Spinal cord (tissue), 10 donors: ENCODE results near the gene GLIS2. TPM values are rescaled to one million over a fixed set of nuclear protein-coding genes. Genes with fewer than 3 reads are reported as not detected.

Source experiments
- DNase-seq, 6 donors: peaks; one replicate each; pipeline versions ENCODE4 v3.0.0 to v3.0.0-alpha.2; 2013 to 2015; ENCODE audit warnings: low spot score in 6 of 6, low read depth in 4 of 6
- H3K27ac ChIP-seq: one replicate; pipeline ENCODE4 v1.5.1; 2013; ENCODE audit warnings: low read depth, low read length, control low read depth
- H3K27me3 ChIP-seq: one replicate; pipeline ENCODE4 v1.6.1; 2013; ENCODE audit warnings: low read length; ENCODE audit not compliant: control insufficient read depth, insufficient read depth
- H3K36me3 ChIP-seq: one replicate; pipeline ENCODE4 v1.6.1; 2013; ENCODE audit warnings: low read length; ENCODE audit not compliant: control insufficient read depth, insufficient read depth
- H3K4me1 ChIP-seq: one replicate; pipeline ENCODE4 v1.6.1; 2013; ENCODE audit warnings: low read length; ENCODE audit not compliant: control insufficient read depth, insufficient read depth
- H3K4me3 ChIP-seq: one replicate; pipeline ENCODE4 v1.5.1; 2013; ENCODE audit warnings: low read depth, low read length, control low read depth
- H3K9me3 ChIP-seq: one replicate; pipeline ENCODE4 v1.6.1; 2013; ENCODE audit warnings: low read length; ENCODE audit not compliant: control insufficient read depth, insufficient read depth
- WGBS: methylation state at CpG from one replicate; pipeline ENCODE4 v1.1.5; 2013; ENCODE audit warnings: missing lambda C conversion rate; ENCODE audit not compliant: insufficient coverage; 5-methylcytosine and 5-hydroxymethylcytosine counted together
- polyA plus RNA-seq, 2 donors: library from polyadenylated mRNA; unstranded; fragments of 120-200 nt; gene quantifications; one replicate each; pipeline ENCODE4 v1.2.1, GENCODE V29; 2013; ENCODE audit not compliant: insufficient read length in 2 of 2
- total RNA-seq, 2 donors: library from RNA; depleted of rRNA in 1 of 2; stranded (reverse); fragments of 120-200 nt in 1 of 2; fragments of >200 nt in 1 of 2; gene quantifications; one replicate each; pipeline versions ENCODE4 v1.2.3 to v1.2.4, GENCODE V29; 2013 to 2014
- donor health status: healthy.

The GLIS2 gene
- total and polyA plus RNA-seq, 4 donors, result 4.9 to 30.9 (median 17.5) TPM

- Histone ChIP-seq H3K4me3 (no peak overlapping the region), H3K4me1 (peaks cover 38% of the 10 kb centered on the region), H3K27ac (peak overlapping the region; percentile 8), H3K27me3 (no peaks in the 10 kb centered on the region), H3K36me3 (no peaks in the 10 kb centered on the region), H3K9me3 (no peaks in the 10 kb centered on the region)
- 85% methylated on average over 14 of the region's 14 CpGs for WGBS
- no peak for DNase-seq
Measured at GRCh38 chr16:4309102-4309832, 6.6 kb upstream of the GLIS2 start.

- no peak for DNase-seq
- Histone ChIP-seq H3K27ac (peak overlapping the region; percentile 8), H3K9me3 (no peaks in the 10 kb centered on the region), H3K4me1 (peaks cover 40% of the 10 kb centered on the region), H3K4me3 (no peak overlapping the region), H3K27me3 (no peaks in the 10 kb centered on the region), H3K36me3 (no peaks in the 10 kb centered on the region)
- 20% methylated on average over 11 of the region's 11 CpGs for whole genome bisulfite sequencing
Measured at GRCh38 chr16:4309833-4310266, 6.0 kb upstream of the GLIS2 start.

GRCh38 chr16:4313563-4314531, 2.0 kb upstream of the GLIS2 start:
- Histone ChIP-seq H3K4me1 (peaks cover 45% of the 10 kb centered on the region), H3K36me3 (peaks cover 7% of the 10 kb centered on the region), H3K27me3 (no peaks in the 10 kb centered on the region), H3K4me3 (peak overlapping the region; percentile 61), H3K27ac (no peak overlapping the region), H3K9me3 (no peaks in the 10 kb centered on the region)
- DNase-seq, result no peak
- WGBS, result 14% methylated on average over 32 of the region's 43 CpGs

- Histone ChIP-seq H3K27me3 (no peaks in the 10 kb centered on the region), H3K27ac (peak overlapping the region; percentile 90), H3K9me3 (no peaks in the 10 kb centered on the region), H3K36me3 (peaks cover 12% of the 10 kb centered on the region), H3K4me3 (peak overlapping the region; percentile 61), H3K4me1 (peaks cover 54% of the 10 kb centered on the region)
- peak in 2 of 6 donors; percentile 77 to 85 for DNase-seq
- WGBS, result 2% methylated on average over 33 of the region's 33 CpGs
Measured at GRCh38 chr16:4314532-4315185, 1.2 kb upstream of the GLIS2 start.

- peak overlapping the region; percentile 63 for H3K4me3 ChIP-seq
- WGBS, result under 1% methylated on average over 83 of the region's 93 CpGs
- H3K27ac ChIP-seq, result peak overlapping the region; percentile 79
- no peaks in the 10 kb centered on the region for H3K9me3 ChIP-seq
- DNase-seq, result peak in 1 of 6 donors; percentile 58
- peaks cover 25% of the 10 kb centered on the region for H3K36me3 ChIP-seq
- H3K4me1 ChIP-seq, result peaks cover 64% of the 10 kb centered on the region
- H3K27me3 ChIP-seq, result no peaks in the 10 kb centered on the region
Measured at GRCh38 chr16:4316108-4316863, 419 bp downstream of the GLIS2 start.

- no peaks in the 10 kb centered on the region for H3K9me3 ChIP-seq
- H3K4me1 ChIP-seq, result peaks cover 71% of the 10 kb centered on the region
- H3K36me3 ChIP-seq, result peaks cover 31% of the 10 kb centered on the region
- WGBS, result 7% methylated on average over 20 of the region's 20 CpGs
- DNase-seq, result peak in 2 of 6 donors; percentile 28 to 78
- no peaks in the 10 kb centered on the region for H3K27me3 ChIP-seq
- H3K4me3 ChIP-seq, result peak overlapping the region; percentile 63
- peak overlapping the region; percentile 79 for H3K27ac ChIP-seq
Measured at GRCh38 chr16:4316864-4317531, 1.1 kb downstream of the GLIS2 start.

DNA sequence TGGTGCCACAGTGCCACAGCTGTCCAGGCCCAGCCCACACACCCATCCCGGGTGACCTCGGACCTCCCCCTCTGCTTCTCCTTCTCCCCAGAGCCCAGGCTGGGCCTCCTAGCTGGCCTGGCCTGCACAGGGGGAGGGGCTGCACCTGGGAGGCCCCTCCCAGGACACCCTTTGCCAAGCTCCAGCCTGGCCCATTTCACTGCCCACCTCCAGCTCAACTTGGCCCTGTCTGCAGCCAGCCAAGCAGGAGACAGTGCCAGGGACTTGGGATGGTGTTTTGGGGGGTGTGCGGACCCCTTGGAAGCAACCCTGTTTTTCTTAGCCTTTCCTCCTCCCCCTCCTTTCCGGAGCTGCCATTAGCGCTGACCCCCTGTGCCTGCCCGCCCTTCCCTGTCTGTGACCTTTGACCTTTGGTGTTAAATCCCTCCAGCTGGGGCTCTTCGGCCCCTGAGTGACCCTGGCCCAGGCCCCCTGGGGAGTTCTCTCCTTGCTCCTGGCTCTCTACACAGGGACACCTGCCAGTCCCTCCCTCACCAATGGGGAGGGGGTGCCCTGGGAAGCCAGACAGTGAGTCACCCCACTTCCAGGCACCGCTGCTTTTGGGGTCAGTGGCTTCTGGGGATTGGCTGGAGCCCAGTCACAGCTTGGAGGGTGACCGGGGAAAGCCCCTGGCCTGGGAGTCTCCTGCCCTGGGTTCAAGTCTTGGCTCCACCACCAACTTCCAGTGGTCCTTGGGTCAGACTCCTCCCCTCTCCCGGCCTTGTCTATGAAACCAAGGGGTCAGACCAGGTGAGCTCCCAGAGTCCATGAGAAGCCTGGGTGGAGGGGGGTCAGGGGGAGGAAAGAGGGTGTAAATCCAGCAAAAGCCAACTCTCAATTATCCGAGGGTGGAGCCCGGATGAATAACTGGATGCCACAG, 1.9 kb downstream of the GLIS2 start:
- Histone ChIP-seq H3K27me3 (no peaks in the 10 kb centered on the region), H3K36me3 (peaks cover 37% of the 10 kb centered on the region), H3K27ac (peak overlapping the region; percentile 79), H3K9me3 (no peaks in the 10 kb centered on the region), H3K4me3 (peak overlapping the region; percentile 63), H3K4me1 (peaks cover 78% of the 10 kb centered on the region)
- 30% methylated on average over 8 of the region's 12 CpGs for WGBS
- DNase-seq, result no peak

DNA sequence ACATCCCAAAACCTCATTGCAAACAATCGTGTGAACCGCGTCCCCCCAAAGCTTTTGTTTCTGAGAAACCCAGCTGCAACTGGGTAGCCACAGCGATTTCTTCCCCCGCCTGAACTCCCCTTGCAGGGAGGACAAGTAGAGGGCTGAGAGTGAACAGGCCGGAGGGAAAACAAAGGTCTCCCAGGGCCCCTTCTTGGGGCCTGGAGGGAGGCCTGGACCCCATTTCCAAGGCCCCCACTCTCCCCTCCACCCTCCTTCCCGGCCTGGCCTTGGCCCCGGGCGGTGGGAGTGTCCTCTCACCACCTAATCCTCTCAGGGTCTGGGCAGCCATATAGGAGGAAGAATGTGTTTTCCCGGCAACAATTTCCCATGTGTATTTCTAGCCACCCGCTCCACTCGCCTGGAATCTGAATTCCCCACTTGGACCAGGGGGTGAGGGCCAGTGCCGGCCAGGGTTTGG, 2.6 kb downstream of the GLIS2 start:
- no peak overlapping the region for H3K4me3 ChIP-seq
- DNase-seq, result no peak
- no peaks in the 10 kb centered on the region for H3K27me3 ChIP-seq
- peak overlapping the region; percentile 79 for H3K27ac ChIP-seq
- peaks cover 84% of the 10 kb centered on the region for H3K4me1 ChIP-seq
- peaks cover 43% of the 10 kb centered on the region for H3K36me3 ChIP-seq
- no peaks in the 10 kb centered on the region for H3K9me3 ChIP-seq
- WGBS, result 32% methylated on average over 2 of the region's 13 CpGs
